ENCODE data around the gene TLR7. TPM values are rescaled to one million over a fixed set of nuclear protein-coding genes. Genes with fewer than 3 reads are reported as not detected.

TLR7 gene
- total and polyA plus RNA-seq, 10 donors, result 2.5 to 9.2 (median 4.8) TPM

- peak overlapping the region in 5 of 8 donors; percentile 14 to 78 (median 71) for H3K27ac ChIP-seq
- 60 to 72% (median 66%) methylated on average over 4 of the region's 4 CpGs for WGBS, 5 donors
Measured at GRCh38 chrX:12868747-12869146, 1.9 kb downstream of the TLR7 start.

GRCh38 chrX:12871257-12871656, 4.4 kb downstream of the TLR7 start:
- no peaks in the 10 kb centered on the region for H3K27me3 ChIP-seq (replicated peaks in 1 of 7)
- TF ChIP-seq POLR2AphosphoS5 (IDR thresholded peaks at IDR 0.05) (no peak), CTCF (IDR thresholded peaks at IDR 0.05 in 8 of 11, conservative IDR thresholded peaks at IDR 0.05 in 3 of 11) (no peak), POLR2A (IDR thresholded peaks at IDR 0.05) (no peak)
- H3K4me1 ChIP-seq, result peaks cover 0 to 46% (median under 1%) of the 10 kb centered on the region in 6 donors
- no peak for DNase-seq
- H3K27ac ChIP-seq, result no peak overlapping the region
- no peak overlapping the region for H3K4me3 ChIP-seq
- 72 to 88% (median 85%) methylated on average over 6 of the region's 6 CpGs for WGBS, 5 donors
- H3K36me3 ChIP-seq, result no peaks in the 10 kb centered on the region
- intact Hi-C loops (cut with DNase I; ENCODE audit: low total_unique reads), result no loop called here
- no peaks in the 10 kb centered on the region for H3K9me3 ChIP-seq

More at GRCh38 chrX:12868747-12869146, 1.9 kb downstream of the TLR7 start:
- Histone ChIP-seq H3K27me3 (replicated peaks in 1 of 7) (no peaks in the 10 kb centered on the region), H3K9me3 (peaks cover 0 to 7% (median 0%) of the 10 kb centered on the region in 8 donors), H3K36me3 (no peaks in the 10 kb centered on the region), H3K4me3 (peak overlapping the region in 2 of 8 donors; percentile 0 to 53), H3K4me1 (peaks cover 0 to 42% (median 5%) of the 10 kb centered on the region in 6 donors)
- intact Hi-C loops (cut with DNase I; ENCODE audit: low total_unique reads), result no loop called here
- no peak for TF ChIP-seq POLR2AphosphoS5 (IDR thresholded peaks at IDR 0.05)
- no peak for TF ChIP-seq CTCF (IDR thresholded peaks at IDR 0.05 in 8 of 11, conservative IDR thresholded peaks at IDR 0.05 in 3 of 11)
- TF ChIP-seq POLR2A (IDR thresholded peaks at IDR 0.05), result no peak
- no peak for DNase-seq

- 83 to 100% (median 89%) methylated on average over 4 of the region's 4 CpGs for WGBS, 5 donors
- DNase-seq, result no peak
- Histone ChIP-seq H3K4me3 (no peak overlapping the region), H3K27ac (no peak overlapping the region), H3K27me3 (replicated peaks in 1 of 7) (no peaks in the 10 kb centered on the region), H3K4me1 (peaks cover 0 to 44% (median 0%) of the 10 kb centered on the region in 6 donors), H3K36me3 (no peaks in the 10 kb centered on the region), H3K9me3 (no peaks in the 10 kb centered on the region)
- no peak for TF ChIP-seq POLR2A (IDR thresholded peaks at IDR 0.05)
- TF ChIP-seq POLR2AphosphoS5 (IDR thresholded peaks at IDR 0.05), result no peak
- TF ChIP-seq CTCF (IDR thresholded peaks at IDR 0.05 in 8 of 11, conservative IDR thresholded peaks at IDR 0.05 in 3 of 11), result no peak
- intact Hi-C loops (cut with DNase I; ENCODE audit: low total_unique reads), result no loop called here
Measured at GRCh38 chrX:12872741-12873140, 5.9 kb downstream of the TLR7 start.

- H3K36me3 ChIP-seq, result no peaks in the 10 kb centered on the region
- TF ChIP-seq POLR2AphosphoS5 (IDR thresholded peaks at IDR 0.05), result no peak
- TF ChIP-seq POLR2A (IDR thresholded peaks at IDR 0.05), result no peak
- no peak for TF ChIP-seq CTCF (IDR thresholded peaks at IDR 0.05 in 8 of 11, conservative IDR thresholded peaks at IDR 0.05 in 3 of 11)
- no peak for DNase-seq
- no peak overlapping the region for H3K4me3 ChIP-seq
- H3K27ac ChIP-seq, result peak overlapping the region in 3 of 8 donors; percentile 4 to 46 (median 28)
- intact Hi-C loops (cut with DNase I; ENCODE audit: low total_unique reads), result no loop called here
- peaks cover 0 to 33% (median 0%) of the 10 kb centered on the region in 6 donors for H3K4me1 ChIP-seq
- no peaks in the 10 kb centered on the region for H3K9me3 ChIP-seq
- 40 to 48% (median 46%) methylated on average over 4 of the region's 4 CpGs for WGBS, 5 donors
- no peaks in the 10 kb centered on the region for H3K27me3 ChIP-seq (replicated peaks in 1 of 7)
Measured at GRCh38 chrX:12874581-12874980, 7.7 kb downstream of the TLR7 start.
